Left lung (tissue), 10 donors: ENCODE data around the gene IL4I1. TPM values are rescaled to one million over a fixed set of nuclear protein-coding genes. Genes with fewer than 3 reads are reported as not detected.

Source experiments
- ATAC-seq: fragments of 200-7000 bp; cut with Tn5 transposase; one replicate; pipeline ENCODE4 v1.9.1; 2020; ENCODE audit warnings: moderate library complexity
- DNase-seq, 4 donors: peaks; one replicate each; pipeline ENCODE4 v3.0.0-alpha.2; 2013 to 2020
- H3K27ac ChIP-seq, 2 donors: fragments of 200-600 bp; sonication (generic) in 1 of 2; one replicate each; pipeline versions ENCODE4 v1.5.0 to v1.8.0; 2020 to 2021
- H3K27me3 ChIP-seq, 2 donors: fragments of 200-600 bp; sonication (generic) in 1 of 2; one replicate each; pipeline versions ENCODE4 v1.5.0 to v1.8.0; 2020 to 2021
- H3K36me3 ChIP-seq, 2 donors: fragments of 200-600 bp; sonication (generic) in 1 of 2; one replicate each; pipeline versions ENCODE4 v1.5.0 to v1.8.0; 2020 to 2021
- H3K4me1 ChIP-seq, 2 donors: fragments of 200-600 bp; one replicate each; pipeline ENCODE4 v1.8.0; 2021
- H3K4me3 ChIP-seq, 2 donors: fragments of 200-600 bp; sonication (generic) in 1 of 2; one replicate each; pipeline versions ENCODE4 v1.5.0 to v1.8.0; 2020 to 2021; ENCODE audit warnings: mild to moderate bottlenecking in 1 of 2
- H3K9me3 ChIP-seq, 2 donors: fragments of 200-600 bp; sonication (generic) in 1 of 2; one replicate each; pipeline versions ENCODE4 v1.5.0 to v1.8.0; 2020 to 2021
- CTCF ChIP-seq, 2 donors: fragments of 200-600 bp; sonication (generic) in 1 of 2; IDR thresholded peaks; one replicate each; pipeline versions ENCODE4 v1.5.0 to v1.8.0; 2021; ENCODE audit warnings: antibody characterized with exemption in 2 of 2
- intact Hi-C, 2 donors: fragments of 100-400 bp; cut with DNase I; formaldehyde crosslinking; loops; one replicate each; pipeline versions ENCODE4 v1.11.2 to v1.14.2; 2022
- polyA plus RNA-seq, 6 donors: library from polyadenylated mRNA; unstranded; fragments of 120-200 nt; gene quantifications; one replicate each; pipeline ENCODE4 v1.2.1, GENCODE V29; 2013; ENCODE audit not compliant: insufficient read length in 6 of 6
- total RNA-seq, 2 donors: library from RNA; stranded (reverse); fragmentation: NEBNext Ultra II Directional; extraction: Animal tissue kit (Norgen Biotek cat#: 25700); gene quantifications; one replicate each; pipeline ENCODE4 v1.2.1, GENCODE V29; 2021
- donor health status: DM: no; HTN: yes; CAD: no.
- donor health status: DM: no; HTN: no; CAD: no.

Gene IL4I1
- total and polyA plus RNA-seq, 8 donors: 1.1 to 6.5 (median 1.8) TPM

- no peak overlapping the region for H3K27ac ChIP-seq
- no peaks in the 10 kb centered on the region for H3K36me3 ChIP-seq
- peaks cover 0 to 12% of the 10 kb centered on the region in 2 donors for H3K27me3 ChIP-seq
- intact Hi-C loops: no loop called here
- TF ChIP-seq CTCF (IDR thresholded peaks at IDR 0.05): no peak
- DNase-seq (no peak), ATAC-seq (no peak)
- peaks cover 7 to 36% of the 10 kb centered on the region in 2 donors for H3K4me1 ChIP-seq
- H3K9me3 ChIP-seq: no peaks in the 10 kb centered on the region
- peak overlapping the region in 1 of 2 donors; percentile 14 for H3K4me3 ChIP-seq
Observed at GRCh38 chr19:49894879-49895565, 1.7 kb downstream of the IL4I1 start.

- intact Hi-C loops: no loop called here
- Histone ChIP-seq H3K27me3 (peaks cover 0 to 12% of the 10 kb centered on the region in 2 donors), H3K36me3 (no peaks in the 10 kb centered on the region), H3K9me3 (no peaks in the 10 kb centered on the region), H3K4me3 (no peak overlapping the region), H3K4me1 (peaks cover 7 to 39% of the 10 kb centered on the region in 2 donors), H3K27ac (no peak overlapping the region)
- DNase-seq: no peak
- no peak for TF ChIP-seq CTCF (IDR thresholded peaks at IDR 0.05)
- ATAC-seq: no peak
Observed at GRCh38 chr19:49894011-49894664, 2.5 kb downstream of the IL4I1 start.

GRCh38 chr19:49892716-49893115, 4.0 kb downstream of the IL4I1 start:
- Histone ChIP-seq H3K9me3 (no peaks in the 10 kb centered on the region), H3K4me1 (peaks cover 7 to 31% of the 10 kb centered on the region in 2 donors), H3K27me3 (peaks cover 0 to 12% of the 10 kb centered on the region in 2 donors), H3K36me3 (peaks cover 0 to 8% of the 10 kb centered on the region in 2 donors), H3K27ac (no peak overlapping the region), H3K4me3 (no peak overlapping the region)
- DNase-seq (no peak), ATAC-seq (no peak)
- TF ChIP-seq CTCF (IDR thresholded peaks at IDR 0.05): no peak
- intact Hi-C loops: no loop called here

- no peak overlapping the region for H3K27ac ChIP-seq
- no peak for ATAC-seq
- H3K4me3 ChIP-seq: no peak overlapping the region
- H3K36me3 ChIP-seq: peaks cover 0 to 19% of the 10 kb centered on the region in 2 donors
- peaks cover 0 to 19% of the 10 kb centered on the region in 2 donors for H3K4me1 ChIP-seq
- peaks cover 0 to 12% of the 10 kb centered on the region in 2 donors for H3K27me3 ChIP-seq
- H3K9me3 ChIP-seq: no peaks in the 10 kb centered on the region
- peak in 1 of 4 donors; percentile 66 for DNase-seq
- intact Hi-C loops: no loop called here
- no peak for TF ChIP-seq CTCF (IDR thresholded peaks at IDR 0.05)
Observed at GRCh38 chr19:49891393-49891792, 5.3 kb downstream of the IL4I1 start.
